LNCaP clone FGC (cell line): ENCODE measurements around the gene IZUMO4.

Experiments
- DNase-seq: peaks from one replicate; pipeline ENCODE4 v3.0.0-alpha.2; 2011; ENCODE audit warnings: low read depth
- H3K4me3 ChIP-seq: 2 replicates; pipeline ENCODE4 v1.5.1; 2011; ENCODE audit warnings: mild to moderate bottlenecking, low read depth, low read length, control low read depth
- CTCF ChIP-seq: IDR thresholded peaks from 2 replicates; pipeline ENCODE4 v1.5.1; 2012; ENCODE audit warnings: mild to moderate bottlenecking; ENCODE audit not compliant: control insufficient read depth, insufficient read depth; ENCODE audit errors: extremely low read depth

The IZUMO4 gene

GRCh38 chr19:2056837-2057192 is 39.9 kb upstream of the IZUMO4 start:
- H3K4me3 ChIP-seq, result no peak overlapping the region
- no peak for TF ChIP-seq CTCF
- DNase-seq, result no peak

- no peak overlapping the region for H3K4me3 ChIP-seq
- no peak for DNase-seq
- no peak for TF ChIP-seq CTCF
Measured at GRCh38 chr19:2057484-2058469, 38.9 kb upstream of the IZUMO4 start.

- TF ChIP-seq CTCF, result no peak
- DNase-seq, result no peak
- H3K4me3 ChIP-seq, result peak overlapping the region; percentile 45
Measured at GRCh38 chr19:2058570-2059421, 37.9 kb upstream of the IZUMO4 start.

GRCh38 chr19:2059422-2060201 is 37.1 kb upstream of the IZUMO4 start:
- DNase-seq, result peak; percentile 95
- no peak for TF ChIP-seq CTCF
- H3K4me3 ChIP-seq, result peak overlapping the region; percentile 45

GRCh38 chr19:2060884-2061494 is 35.7 kb upstream of the IZUMO4 start:
- no peak for TF ChIP-seq CTCF
- DNase-seq, result no peak
- peak overlapping the region; percentile 55 for H3K4me3 ChIP-seq
